Measurements from ENCODE around the gene SMOC2.

SMOC2 gene

DNA sequence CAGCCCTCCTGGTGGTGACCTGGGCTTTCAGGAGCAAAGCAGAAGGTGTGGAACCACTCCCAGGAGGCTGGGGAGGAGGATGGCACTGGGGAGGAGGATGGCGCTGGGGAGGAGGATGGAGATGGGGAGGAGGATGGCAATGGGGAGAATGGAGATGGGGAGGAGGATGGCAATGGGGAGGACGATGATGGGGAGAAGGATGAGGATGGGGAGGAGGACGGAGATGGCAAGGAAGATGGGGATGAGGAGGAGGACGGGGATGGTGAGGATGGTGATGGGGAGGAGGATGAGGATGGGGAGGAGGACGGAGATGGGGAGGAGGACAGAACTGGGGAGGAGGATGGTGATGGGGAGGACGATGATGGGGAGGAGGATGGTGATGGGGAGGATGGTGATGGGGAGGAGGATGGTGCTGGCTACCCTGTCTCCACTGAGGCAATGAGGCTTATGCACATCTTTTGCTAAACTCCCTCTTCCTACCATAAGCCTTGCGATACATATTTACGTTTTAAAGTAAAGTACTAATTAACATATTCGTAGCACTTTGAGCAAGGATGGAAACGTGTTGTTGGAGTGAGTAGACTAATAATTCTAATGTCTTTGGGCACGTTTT is 7.4 kb downstream of the SMOC2 start:
- no peak for DNase-seq (ENCODE audit: low spot score)

DNA sequence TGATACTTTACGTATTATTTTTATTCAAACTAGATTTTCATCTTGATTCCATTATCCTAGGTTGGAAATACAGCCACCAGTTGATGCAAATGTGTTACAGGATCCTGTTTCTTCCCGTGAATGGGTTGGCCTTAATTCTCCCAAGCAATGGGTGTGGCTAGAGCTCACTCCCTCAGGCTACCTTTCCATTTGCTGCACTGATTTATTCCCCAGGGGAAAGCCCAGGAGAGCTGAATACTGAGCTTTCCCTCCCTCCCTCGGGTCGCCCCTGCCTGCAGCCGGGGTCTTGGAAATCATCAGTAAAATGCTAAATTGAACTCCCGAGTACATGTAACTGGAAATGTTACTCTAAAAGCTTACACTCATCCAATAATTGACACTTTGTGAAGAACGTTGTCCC is 9.9 kb downstream of the SMOC2 start:
- DNase-seq (ENCODE audit: low spot score), result no peak

DNA sequence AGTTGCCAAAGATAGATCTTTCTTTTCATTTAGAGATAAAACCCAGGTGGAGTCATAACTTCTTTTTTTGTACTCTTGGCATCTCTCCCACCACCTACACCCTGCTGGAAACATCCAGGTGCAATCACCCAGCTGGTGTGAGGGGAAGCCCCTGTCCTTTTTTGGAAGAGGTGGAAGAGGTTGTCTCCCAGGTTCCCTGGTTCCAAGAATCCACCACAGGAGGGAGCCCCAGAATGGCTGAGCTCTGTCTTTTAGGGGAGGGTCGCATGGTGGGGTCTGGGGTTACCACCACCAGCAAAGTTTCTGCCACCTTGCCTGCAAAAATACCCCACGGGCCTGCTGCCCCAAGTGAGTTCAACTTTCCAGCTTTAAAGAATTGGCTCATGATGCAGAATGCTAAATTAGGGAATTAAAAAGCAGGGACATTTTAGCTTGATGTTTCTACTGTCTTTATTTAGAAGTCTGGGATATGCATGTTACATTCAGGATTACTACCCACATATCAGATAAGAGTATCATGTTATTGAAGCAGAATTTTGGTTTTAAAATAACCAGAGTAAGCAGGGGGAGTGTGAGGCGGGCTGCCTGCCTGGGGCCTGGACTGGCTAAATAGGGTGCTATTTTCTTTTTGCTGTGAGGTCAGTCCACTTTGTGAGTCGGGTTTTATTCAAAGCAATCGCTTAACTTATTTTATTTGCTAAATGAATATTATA is 11.0 kb downstream of the SMOC2 start:
- no peak for DNase-seq (ENCODE audit: low spot score)

DNA sequence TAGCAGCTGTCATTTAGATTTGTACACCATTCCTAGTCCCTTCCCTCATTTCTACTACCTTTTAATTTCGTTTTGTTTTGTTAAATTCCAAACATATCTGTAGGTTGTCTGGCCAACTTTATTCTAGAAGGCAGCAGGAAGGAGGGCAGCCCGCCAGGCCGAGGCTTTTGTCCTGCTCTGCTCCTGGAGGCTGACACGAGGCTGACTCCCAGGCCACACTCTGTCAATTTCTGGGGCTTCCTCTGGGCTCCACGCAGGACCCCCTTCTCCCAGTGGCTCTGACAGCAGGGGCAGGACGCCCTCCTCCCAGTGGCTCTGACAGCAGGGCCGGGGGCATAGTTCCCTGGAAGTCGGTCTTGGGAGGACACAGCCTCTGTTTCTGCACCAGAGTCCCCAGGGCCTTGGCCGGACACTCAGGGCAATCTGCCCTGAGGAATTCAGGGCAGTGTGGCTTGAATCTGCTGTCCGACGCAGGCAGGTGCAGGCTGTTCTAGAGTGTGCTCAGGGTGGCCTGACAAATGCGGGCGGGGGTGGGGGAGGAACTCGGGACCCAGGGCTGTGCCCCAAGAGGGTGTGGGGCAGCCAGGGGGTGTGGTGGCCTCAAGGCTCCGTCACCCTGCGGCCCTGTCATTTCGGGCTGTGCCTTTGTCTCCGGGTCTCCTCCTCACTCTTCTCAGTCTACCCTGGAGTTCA is 11.8 kb downstream of the SMOC2 start:
- DNase-seq (ENCODE audit: low spot score), result no peak

DNA sequence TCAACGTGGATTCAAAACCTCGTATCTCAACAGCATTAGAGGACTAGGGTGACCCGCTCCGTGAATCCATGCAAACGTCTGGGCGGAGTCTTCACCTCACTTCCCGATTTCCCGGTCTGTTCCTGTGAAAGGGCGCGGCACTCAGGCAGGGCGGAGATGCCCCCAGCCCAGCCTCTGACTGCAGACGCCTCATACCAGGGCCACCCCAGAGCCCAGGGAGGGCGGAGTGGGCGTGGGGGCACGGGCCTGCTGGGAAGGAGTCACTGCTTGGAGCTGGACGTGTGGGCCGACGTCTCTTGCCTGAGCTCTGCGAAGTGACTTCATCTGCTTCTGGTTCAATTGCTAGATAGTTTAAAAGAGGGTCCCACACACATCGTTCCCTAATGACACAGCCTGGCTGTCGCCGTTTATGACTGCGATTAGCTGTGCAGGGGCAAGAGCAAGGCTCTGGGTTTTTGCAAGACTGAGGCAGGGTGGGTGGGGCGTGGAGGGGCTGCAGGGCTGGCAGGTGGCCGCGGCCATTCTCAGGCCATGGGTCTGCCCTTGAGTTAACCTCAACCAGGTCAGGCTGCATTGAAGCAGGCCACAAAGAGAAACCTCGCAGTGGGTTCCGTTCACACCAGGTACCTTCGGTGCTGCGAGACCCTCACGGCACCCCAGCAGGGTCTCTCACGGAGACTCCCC is 15.0 kb downstream of the SMOC2 start:
- DNase-seq (ENCODE audit: low spot score), result no peak

DNA sequence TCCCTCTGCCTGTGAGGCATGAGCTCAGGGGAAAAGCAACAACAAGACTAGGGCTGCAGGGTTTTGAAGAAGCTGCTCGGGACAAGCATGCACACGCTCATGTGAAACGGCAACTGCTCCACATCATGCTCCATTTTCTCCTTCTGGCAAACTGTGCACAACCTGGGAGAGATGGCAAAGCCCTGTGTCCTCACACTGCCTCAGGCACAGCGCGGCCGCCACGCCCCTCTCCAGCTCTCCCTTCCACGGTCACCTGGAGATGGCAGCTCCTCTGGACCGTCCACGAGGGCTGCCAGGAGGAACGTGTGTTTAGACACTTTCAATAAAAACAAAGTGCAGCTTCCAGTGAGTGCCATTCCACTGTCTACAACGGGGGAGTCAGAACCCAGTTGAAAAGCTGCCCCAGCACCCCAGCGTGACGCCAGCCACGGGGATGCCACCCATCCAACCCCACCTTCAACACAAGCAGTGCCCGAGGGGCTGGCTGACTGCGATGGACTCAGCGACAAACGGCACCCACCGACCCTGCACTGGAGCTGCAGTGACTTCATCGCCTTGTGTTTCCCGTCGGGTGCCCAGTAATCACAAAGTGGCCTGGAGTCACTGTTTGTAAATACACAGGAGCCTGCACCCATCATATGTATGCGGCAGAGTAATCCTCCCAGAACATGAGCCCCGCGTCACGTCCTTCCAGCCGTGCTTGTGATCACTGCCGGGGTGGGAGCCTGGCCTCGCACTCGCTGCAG is 16.1 kb downstream of the SMOC2 start:
- DNase-seq (ENCODE audit: low spot score), result no peak

DNA sequence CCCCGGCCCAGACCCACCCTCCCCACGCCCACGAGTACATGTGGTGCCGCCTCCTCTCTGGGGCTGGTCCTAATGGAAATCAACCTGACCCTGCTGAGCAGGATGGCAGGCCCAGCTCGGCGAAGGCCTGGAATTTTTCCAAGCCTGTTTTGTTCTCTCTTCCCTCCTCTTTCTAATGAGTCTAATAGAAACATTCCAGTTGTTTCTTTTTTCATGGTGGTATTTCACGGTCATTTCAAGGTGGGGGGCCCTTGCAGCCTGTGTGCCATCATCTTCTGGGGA is 16.6 kb downstream of the SMOC2 start:
- no peak for DNase-seq (ENCODE audit: low spot score)

DNA sequence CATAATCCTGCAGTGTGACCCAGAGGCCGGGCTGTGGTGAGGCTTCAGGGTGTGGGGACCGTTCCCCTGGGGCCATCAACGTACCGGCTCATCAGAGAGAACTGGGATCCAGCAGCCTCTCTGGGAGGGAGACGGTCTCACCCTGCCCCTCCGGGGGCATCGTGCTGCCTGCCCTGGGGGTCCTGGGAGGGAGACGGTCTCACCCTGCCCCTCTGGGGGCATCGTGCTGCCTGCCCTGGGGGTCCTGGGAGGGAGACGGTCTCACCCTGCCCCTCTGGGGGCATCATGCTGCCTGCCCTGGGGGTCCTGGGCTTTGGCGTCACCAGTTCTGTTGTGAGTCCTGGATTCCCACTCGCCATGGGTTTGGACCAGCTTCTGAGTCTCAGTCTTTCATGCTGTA is 17.1 kb downstream of the SMOC2 start:
- DNase-seq (ENCODE audit: low spot score), result no peak

DNA sequence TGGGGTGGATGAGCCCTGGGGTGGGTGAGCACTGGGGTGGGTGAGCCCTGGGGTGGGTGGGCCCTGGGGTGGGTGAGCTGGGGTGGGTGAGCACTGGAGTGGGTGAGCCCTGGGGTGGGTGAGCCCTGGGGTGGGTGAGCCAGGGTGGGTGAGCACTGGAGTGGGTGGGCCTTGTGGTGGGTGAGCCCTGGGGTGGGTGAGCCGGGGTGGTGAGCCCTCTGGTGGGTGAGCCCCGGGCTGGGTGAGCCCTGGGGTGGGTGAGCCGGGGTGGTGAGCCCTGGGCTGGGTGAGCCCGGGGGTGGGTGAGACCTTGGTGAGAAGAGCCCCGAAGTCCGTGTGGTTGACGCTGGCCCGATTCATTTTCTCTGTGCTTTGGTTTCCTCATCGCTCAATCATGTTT is 18.6 kb downstream of the SMOC2 start:
- no peak for DNase-seq (ENCODE audit: low spot score)

DNA sequence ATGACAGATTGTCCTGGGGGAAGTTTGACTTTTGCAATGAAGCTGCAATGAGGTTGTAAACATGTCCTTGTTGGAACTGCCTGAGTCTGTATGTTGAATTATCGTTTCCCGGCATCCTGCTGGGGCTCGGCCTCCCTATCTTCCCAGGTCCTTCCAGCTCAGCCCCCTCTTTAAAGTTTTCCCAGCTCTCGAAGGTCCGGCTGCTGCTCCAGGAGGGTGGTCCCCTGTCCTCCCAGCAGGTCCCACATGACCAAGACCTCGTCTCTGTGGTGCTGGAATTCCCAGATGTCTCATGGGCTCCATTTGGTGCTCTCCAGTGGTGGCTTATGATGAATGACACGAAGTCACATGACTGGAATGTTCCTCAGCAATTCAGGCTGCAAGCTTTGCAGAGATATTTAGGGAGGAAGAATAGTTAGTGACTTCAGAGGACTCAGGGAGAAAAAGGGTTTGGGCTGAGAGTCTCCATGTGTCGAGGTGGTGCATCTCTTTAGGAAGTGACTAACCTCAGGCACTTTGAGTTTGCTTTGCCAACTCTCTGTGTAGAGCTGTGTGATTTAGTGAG is 21.4 kb downstream of the SMOC2 start:
- DNase-seq (ENCODE audit: low spot score), result no peak

DNA sequence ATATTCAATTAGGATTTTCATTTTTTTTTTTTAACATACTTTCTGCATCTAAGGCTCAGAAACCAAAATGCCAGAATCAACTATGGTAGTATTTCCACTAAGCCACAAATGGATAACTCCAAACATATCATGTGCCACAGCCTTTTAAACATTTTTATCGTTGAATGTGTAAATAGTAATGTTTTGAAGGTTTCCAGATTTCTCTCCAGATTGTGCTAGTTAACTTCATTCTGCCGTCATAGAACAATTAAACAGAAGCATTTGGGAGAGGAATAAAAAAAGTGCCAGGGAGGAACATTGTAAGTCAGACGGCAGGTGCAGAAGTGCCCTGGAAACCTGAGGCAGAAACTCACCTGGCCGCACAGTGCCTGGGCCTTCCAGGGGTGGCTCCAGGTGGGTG is 23.6 kb downstream of the SMOC2 start:
- DNase-seq (ENCODE audit: low spot score), result no peak

DNA sequence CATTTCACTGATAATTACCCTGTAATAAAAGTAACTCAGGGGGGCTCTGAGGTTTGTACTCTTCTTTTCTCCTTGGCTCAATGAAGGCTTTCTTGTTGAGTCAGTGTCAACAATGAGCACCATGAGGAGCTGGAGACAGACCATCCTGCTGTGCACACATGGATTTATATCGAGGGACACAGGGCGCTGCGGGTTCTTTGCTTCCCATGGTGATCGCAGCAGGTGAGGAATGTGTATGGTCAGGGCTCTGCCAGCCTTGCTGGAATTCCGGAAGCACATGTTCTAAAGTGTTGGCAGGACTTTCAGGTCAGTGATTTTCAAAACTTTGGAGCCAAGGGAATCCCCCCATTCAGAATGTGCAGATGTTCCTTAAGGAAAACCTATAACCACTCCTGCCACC is 27.1 kb downstream of the SMOC2 start:
- DNase-seq (ENCODE audit: low spot score), result no peak

DNA sequence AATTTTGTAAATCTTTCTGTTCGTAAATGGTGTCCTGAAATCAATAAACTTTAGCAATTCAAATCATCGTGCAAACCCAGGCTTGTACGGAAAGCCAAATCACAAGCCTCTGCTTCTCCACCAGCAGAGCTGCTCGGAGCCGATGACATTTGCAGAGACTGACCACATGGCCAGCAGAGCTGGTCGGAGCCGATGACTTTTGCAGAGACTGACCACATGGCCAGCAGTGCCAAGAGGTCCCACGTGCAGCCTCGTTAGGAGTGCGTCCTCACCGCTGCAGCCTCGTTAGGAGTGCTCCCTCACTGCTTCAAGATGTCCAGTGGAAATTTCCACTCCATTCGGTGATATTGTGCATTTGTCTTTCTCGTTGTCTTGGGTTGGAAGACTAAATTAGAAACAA is 28.5 kb downstream of the SMOC2 start:
- DNase-seq (ENCODE audit: low spot score), result no peak

DNA sequence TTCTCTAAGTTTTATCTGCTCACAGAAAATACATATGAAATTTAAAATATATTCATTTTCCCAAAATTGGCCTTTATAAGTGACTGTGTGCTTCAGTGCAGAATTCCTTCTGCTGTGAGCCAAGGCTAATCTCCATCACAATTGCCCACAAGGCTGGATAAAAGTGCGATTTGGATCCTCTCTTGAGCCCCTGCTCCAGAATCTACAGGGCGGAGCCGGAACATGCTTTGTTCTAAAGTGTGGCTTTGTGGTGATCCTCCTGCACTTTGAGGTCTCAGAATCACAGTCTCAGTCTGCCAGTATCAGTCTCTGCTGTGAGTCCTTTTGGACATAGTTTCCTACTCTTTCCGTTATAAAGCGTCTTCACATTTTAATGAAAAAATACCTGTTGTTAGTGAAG is 28.9 kb downstream of the SMOC2 start:
- no peak for DNase-seq (ENCODE audit: low spot score)

DNA sequence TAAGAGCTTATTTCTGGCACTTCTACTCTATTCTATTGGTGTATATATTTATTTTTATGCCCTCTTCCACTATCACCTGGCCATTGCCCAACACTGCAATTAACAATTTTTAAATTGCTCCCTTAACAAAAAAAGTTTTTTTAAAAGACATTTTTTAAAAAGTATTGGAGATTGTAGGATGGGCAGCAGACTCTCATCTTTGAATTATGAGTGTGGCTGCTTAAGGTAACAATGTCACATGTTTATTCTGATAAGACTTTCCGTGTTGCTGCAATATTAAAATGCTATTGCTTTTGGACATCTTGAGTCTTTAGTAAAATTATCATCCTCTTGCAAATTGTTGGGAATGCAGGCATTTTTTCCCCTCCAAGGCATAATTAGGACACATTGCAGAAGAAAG is 31.4 kb downstream of the SMOC2 start:
- DNase-seq (ENCODE audit: low spot score), result no peak

DNA sequence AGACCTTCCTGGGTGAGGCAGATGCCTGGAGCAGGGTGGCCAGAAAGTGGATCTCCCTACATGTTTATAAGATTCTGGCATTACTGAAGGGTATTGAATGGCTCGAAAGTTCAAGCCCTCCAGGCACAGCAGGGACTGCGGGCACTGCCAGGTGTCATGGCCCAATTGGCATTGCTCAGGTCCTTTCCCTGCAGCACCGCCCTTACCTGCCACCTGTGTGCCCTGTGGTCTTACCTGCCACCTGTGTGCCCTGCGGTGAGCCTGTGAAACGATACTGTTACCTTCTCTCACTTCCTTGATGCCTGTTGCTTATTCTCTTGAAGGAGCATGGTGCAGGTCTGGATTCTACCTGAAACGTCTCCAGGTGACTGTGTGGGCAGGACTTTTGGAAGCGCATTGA is 32.2 kb downstream of the SMOC2 start:
- no peak for DNase-seq (ENCODE audit: low spot score)

DNA sequence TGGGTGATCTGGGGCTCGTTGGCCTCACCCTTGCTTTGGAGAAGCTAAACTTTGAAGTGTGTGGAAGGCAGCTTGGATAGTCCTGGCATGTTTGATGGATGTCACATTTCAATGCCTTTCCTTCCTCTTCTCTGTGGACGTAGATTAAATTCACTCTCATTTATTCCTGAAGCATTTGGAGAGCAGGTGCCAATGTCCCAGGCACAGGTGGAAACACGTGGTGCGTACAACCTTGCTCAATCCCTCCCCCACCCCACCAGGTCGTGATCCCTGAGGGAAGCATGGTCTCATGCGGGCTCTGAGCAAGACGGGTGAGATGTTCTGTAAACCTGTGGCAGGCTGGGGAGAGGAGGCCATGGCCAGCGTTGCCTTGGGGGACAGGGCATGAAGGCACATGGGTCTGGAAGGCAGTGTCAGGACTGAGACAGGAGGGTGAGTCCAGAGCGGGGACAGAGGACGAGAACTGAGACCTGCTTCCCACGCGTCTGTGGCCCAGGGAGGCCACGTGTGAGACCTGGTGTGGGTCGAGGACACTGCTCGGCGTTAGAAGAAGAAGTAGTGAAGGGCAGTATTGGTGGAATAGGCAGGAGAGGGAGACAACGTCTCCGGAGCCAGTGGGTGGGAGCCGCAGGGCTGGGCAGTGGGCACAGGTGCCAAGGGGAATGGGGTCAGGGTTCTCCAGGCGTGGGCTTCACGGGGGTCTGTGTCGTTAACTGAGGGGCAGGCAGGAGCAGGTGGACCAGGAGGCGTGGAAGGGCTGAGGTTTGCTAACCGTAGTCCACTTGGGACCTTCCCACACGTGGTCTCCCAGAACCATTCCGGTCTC is 34.4 kb downstream of the SMOC2 start:
- DNase-seq (ENCODE audit: low spot score), result no peak

DNA sequence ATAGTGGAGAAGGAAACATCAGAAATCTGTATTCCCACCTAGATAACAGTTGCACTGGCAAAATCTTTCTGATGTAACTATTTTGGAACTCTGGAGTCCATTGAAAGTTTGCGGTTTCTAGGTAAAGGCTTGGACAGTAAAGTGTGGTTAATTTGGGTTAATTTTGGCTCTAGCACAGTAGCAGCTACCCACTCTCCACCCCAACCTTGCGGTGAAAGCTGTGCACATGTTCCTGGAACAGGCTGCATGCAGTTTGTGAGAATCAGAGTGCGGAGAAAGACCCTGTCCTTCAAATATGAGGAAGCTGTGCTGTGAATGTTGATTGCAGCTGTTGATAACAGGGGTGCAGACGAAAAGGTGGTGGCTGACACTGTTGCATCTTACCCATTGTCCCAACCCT is 38.4 kb downstream of the SMOC2 start:
- DNase-seq (ENCODE audit: low spot score), result no peak

DNA sequence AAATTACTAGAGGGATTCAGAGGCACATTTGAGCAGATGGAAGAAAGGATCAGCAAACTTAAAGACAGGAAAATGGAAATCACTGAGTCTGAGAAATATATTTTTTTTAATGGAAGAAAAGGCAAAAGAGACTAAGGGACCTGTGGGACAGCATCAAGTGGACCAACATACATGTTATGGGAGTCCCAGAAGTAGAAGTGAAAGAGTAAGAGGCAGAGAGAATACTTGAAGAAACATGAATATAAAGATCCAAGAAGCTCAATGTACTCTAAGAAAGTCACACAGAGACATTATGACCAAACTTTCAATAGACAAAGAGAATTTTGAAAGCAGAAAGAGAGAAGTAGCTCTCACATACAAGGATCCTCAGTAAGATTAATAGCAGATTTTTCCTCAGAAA is 39.5 kb downstream of the SMOC2 start:
- DNase-seq (ENCODE audit: low spot score), result no peak

DNA sequence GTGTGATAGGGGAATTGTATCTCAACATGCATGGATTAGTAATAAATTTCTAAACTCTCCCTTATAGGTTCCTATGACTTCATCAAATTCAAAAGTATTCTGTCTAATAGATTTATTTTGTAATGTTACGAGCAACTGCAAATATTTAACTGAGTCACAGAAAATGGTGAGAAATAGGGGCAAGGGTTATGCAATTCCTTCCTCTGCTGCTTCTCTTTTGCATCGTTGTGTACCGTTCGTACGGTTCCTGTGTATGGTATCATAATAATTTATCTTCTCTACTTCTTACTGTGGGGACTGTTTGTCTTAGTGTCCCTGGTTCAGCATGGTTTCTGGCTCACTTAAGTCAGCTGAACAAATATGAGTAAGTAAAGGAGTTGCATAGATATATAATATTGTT is 44.8 kb downstream of the SMOC2 start:
- no peak for DNase-seq (ENCODE audit: low spot score)

DNA sequence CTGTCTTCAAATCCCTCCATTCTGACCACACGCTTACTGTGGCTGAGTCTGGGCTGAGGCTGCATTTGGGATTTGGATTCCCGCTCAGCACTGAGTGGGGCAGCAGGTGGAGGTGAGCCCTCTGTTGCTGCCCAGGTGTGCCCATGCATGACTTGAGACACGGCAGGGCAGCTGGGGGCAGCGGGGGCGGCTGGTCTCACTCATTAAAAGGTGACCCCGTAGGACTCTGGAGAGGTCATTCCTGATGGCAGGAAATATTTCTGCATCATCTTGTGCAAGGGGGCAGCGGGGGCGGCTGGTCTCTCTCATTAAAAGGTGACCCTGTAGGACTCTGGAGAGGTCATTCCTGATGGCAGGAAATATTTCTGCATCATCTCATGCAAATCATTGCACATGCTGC is 49.8 kb downstream of the SMOC2 start:
- no peak for DNase-seq (ENCODE audit: low spot score)

Measured in HuH-7 (cell line).